GM04503 (cell line): Measurements from ENCODE around the gene DOCK7.
"Not testable (repeated sequence)": the region's sequence is repeated elsewhere in the genome, so short reads cannot be mapped to it uniquely, and the experiment has no call there.

Source experiments
- DNase-seq: peaks from one replicate; pipeline ENCODE4 v3.0.0-alpha.2; 2012; ENCODE audit warnings: low read depth

Gene DOCK7

DNA sequence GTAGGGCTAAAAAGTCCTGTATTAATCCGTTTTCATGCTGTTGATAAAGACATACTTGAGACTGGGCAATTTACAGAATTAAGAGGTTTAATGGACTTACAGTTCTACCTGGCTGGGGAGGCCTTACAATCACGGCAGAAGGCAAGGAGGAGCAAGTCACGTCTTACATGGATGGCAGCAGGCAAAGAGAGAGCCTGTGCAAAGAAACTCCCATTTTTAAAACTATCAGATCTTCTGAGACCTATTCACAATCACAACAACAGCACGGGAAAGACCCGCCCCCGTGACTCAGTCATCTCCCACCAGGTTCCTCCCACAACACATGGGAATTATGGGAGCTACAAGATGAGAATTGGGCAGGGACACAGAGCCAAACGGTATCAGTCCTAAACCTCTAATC, 6.3 kb upstream of the DOCK7 start:
- DNase-seq: not testable (repeated sequence)

DNA sequence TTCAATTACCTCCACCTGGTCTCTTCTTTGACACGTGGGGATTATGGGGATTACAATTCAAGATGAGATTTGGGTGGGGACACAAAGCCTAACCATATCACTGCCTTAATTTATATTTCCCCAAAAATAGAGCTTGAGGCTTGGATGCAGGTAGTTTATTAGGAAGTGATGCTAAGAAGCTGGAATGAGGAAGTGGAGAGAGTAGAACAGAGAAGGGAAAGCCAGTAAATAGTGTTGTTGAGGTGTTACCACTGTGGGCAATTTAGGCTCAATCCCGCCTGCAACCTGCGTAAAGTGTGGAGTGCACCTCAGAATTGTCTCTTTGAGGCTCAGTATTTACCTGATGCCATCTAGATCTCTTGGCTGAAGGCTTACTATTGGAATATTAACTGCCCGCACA, 4.9 kb upstream of the DOCK7 start:
- DNase-seq: no peak

DNA sequence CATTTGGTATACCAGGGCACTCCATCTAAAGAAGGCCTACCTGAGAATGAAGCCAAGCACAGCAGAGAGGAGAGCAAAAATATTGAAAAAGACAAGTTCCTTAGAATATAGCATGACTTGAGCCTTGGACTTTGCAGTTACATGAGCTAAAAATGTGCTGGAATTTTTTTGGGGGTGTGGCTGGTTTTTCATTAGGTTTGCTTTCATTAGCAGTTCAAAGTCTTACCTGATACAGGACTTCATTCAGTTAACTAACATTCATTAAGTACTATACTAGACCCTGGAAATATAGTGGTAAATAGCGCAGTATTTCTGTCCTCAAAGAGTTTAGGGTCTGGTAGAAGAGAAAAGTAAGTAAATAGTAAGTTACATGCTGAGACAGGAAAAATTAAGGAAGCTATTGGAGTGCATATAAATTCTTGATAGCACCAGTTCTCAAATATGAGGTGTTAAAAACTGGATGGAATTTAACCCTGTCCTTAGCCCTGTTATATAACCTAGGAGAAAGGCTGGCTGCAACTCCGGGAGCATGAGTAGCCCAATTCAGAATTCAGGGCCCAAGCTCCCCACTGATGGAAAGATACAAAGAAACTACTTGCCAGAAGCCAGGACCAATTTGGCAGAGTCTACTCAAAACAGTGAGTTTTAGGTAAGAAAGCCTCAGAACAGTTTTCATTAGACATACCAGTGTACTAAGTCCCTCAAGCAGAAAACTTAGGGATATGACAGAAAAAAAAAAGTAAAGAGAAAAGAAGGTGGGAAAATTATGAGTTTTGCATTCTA, 3.1 kb upstream of the DOCK7 start:
- no peak for DNase-seq

DNA sequence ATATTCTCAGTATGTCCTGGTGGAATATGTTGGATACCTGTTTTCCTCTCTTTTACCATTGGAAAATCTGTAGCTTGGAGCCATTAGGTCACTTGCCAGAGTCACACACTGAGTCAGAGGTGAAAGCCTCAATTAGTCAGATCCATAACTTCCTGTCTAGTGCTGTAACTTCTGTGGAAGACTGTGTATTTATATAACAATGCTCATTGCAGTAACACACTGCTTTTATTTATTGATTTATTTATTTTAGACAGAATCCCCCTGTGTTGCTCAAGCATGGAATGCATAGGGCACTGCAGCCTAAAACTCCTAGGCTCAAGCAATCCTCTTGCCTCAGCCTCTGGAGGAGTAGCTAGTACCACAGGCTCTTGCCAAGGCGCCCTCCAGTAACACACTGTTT, 1.3 kb upstream of the DOCK7 start:
- no peak for DNase-seq

DNA sequence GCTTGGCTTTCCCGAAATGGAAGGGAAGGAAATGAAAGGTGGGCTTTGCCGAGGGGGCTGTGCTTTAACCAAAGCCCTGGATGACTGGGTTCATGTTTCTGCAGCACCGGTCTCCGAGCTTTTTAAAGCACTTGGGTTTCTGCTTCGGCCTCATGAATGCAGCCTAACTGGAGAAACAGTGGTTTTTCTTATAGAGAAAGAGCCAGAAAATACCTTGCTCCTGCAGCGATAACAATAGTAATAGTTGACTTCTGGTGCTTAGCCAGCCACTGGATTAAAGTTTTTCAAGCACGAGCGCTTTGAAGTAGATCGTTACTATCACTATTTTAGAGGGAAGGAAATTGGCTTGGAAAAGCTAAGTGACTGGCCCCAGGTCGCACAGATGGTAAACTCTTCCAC, 500 bp upstream of the DOCK7 start:
- no peak for DNase-seq

DNA sequence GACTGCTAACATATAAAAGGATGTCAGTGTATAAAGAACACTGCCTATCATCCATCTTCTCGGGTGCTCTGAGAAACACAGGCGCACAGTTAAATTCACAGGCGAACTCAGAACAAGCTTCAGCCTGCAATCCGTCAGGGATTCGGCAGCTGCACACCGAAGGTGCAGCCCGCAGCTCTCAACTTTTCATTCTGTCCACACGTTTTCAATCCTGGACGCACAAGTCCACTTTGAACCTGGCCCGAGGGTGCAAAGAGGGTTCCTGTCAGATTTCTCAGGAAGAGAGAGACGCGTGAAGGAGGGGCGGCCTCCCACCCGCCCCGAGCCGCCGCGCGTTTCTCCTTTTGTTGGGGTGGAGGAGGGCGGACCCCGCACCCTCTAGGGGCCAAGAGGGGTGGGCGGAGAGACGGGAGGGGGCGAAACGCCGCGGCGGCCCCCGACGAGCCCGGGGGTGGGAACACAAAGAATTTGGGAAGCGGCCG, 724 bp downstream of the DOCK7 start:
- no peak for DNase-seq

DNA sequence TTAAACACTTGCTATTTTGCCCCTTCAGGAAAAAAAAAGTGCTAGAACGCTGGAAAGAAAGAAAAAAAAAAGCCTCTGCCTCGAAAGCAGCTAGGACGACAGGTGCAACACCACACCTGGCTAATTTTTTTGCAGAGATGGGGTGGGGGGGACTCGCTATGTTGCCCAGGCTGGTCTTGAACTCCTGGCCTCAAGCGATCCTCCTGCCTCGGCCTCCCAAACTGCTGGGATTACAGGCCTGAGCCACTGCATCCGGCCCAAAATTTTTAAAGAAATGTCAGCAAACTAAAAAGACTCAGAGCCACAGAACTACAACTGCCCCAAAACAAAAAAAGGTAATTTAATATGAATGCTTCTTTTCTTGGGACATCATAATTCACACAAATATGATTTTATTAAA, 1.4 kb downstream of the DOCK7 start:
- no peak for DNase-seq

DNA sequence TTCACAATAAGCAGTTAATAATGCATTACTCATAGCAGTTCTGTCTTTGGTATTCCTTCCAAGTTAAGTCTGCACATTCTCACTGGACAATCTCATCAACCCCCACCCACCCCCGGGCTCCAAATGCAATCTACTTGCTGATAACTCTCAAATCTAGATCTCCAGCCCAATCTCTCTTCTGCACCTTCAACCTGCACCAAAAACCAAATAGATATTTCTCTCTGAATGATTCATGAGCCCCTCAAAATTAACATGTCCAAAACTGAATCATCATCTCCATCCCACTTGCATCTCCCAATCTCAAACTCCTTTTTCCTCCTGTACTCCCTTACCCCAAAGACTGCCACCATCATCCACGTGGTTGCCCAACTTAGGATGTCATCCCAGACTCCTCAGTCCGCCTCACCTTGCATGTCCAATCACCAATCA, 2.7 kb downstream of the DOCK7 start:
- no peak for DNase-seq

DNA sequence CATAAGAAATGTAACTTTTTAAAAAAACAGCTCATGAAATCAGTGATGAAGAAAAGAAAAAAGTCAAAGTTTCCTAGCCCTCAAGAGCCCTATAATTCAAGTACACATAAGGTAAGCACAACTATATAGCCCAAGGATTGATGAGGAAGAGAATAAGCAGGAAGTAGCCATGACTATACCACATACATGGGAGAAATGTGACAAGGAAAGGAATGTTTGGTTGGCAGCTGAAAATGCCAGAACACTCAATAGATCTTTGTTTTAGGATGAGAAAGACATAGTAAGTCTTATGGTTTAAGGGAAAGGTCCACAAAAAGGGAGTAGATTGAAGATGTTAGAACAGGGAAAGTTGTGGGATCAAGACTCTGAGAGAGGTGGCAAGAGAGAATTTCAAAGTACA, 5.7 kb downstream of the DOCK7 start:
- DNase-seq: no peak

DNA sequence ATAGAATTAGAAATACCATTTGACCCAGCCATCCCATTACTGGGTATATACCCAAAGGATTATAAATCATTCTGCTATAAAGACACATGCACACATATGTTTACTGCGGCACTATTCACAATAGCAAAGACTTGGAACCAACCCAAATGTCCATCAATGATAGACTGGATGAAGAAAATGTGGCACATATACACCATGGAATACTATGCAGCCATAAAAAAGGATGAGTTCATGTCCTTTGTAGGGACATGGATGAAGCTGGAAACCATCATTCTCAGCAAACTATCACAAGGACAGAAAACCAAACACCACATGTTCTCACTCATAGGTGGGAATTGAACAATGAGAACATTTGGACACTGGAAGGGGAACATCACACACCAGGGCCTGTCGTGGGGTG, 7.2 kb downstream of the DOCK7 start:
- not testable (repeated sequence) for DNase-seq

DNA sequence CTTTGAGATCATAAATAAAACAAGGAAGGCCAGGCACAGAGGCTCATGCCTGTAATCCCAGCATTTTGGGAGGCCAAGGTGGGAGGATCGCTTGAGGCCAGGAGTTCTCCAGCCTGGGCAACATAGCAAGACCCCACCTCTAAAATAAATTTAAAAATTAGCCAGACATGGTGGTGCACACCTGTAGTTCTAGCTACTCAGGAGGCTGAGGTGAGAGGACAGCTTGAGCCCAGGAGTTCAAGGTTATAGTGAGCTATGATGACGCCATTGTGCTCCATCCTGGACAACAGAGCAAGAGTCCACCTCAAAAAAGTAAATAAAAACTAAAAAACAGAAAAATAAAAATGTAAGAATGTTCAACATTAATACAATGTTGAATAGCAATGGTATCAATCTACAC, 10.4 kb downstream of the DOCK7 start:
- DNase-seq: not testable (repeated sequence)

DNA sequence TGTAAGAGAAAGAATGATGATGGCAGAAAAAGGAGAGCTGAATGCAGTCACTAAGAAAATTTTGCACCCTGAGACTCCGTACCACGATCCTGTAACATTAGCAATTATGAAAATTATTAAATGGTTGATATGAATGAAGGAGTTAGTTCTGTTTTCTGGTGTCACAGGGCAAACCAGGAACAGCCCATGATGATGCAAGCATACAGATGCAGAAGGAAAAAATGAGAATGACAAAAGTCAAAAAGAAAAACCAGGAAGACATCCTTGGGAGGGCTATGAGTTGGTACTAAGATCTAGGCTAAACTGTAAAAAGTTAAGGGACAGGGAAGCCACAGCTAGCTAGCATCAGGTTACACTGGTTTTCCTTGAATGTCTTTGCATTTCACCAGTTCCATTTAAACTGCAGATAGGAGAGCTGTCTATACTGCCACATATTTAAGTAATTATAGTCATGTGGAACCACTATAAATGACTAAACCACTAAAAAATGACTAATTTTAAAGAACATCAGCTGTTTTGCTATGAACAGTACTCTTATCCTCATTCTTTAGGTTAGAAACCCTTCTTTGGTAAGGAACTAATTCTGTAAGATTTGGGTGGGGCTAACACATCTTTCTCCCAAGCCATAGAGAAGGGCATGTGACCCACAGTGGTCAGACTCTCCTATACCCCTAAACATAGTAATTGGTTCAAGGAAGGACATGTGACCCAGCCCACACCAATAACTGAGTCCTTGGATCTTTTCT, 11.4 kb downstream of the DOCK7 start:
- no peak for DNase-seq

DNA sequence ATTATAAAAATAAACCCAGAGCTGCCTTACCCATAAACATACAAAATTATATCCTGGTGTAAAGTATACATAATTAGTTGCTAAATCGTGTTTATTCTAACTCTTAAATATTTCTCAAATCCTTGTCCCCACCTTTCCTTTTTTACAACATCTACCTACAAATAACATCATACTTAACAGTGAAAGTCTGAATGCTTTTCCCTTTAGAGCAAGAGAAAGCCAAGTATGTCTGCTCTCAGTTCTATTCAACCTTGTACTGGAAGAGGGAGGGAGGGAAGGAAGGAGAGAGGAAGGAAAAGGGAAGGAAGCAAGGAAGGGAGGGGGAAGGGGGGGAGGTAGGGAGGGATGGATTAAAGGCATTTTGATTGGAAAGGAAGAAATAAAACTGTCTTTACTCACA, 14.6 kb downstream of the DOCK7 start:
- no peak for DNase-seq

DNA sequence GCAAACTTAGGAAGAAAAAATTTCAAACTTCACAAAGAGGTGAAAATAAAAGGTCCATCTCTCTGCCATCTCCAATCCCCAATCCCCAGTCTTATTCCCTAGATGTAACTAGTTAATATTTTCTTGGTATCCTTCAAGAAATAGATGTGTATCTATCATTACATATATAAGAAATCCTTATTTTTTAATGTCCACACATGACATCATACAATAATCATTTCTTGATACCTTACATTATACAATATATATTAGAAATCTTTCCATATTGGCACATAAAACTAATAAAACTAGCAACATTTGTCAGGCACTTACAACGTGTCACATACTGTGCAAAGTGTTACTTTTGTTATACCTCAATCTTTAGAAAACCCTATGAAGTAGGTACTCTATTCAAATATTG, 16.2 kb downstream of the DOCK7 start:
- no peak for DNase-seq

DNA sequence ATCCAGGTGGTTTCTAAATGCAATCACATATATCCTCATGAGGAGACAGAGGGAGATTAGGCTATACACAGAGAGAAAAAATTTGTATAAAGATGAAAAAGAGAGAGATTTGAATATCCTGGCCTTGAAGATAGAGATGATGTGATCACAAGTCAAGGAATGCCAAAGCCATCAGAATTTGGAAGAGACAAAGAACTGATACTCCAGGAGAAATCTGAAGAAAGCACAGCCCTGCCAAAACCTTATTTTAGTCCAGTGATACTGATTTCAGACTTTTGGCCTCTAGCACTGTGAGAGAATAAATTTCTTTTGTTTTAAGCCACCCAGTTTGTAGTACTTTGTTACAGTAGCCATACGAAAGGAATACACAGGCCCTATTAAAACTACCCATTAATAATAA, 33.4 kb downstream of the DOCK7 start:
- no peak for DNase-seq

DNA sequence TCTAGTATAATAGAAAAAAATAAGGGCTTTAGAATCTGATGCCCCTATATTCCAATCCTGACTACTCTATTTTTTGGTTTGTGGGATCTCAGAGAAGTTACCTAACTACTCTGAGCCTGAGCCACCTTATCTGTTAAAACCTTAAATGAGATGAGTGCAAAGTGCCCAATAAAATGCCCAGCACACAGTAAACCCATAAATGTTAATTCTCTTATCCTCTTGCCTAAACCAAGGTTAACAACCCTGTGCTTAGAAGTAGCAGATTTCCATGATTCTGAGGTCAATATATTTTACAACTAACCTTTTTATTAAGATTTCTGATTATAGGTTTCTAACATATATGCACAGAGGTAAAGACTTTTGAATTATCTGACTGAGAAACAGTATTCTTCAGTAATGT, 35.8 kb downstream of the DOCK7 start:
- DNase-seq: no peak

DNA sequence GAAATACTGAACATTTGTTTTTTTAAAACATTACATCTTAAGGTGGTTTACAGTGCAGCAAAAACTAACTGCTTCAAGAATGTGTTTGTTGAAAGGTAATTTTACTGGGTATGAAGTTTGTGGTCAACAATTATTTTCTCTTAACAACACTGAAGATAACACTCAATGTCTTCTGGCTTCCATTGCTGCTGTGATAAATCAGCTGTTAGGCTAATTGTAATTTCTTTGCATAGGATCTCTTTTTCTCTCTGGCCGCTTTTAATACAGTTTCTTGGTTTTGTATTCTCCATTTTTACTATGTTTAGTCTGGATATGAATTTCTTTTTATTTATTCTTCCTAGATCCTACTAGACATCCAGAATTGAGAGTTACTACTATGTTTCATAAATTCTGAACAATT, 44.9 kb downstream of the DOCK7 start:
- DNase-seq: no peak

DNA sequence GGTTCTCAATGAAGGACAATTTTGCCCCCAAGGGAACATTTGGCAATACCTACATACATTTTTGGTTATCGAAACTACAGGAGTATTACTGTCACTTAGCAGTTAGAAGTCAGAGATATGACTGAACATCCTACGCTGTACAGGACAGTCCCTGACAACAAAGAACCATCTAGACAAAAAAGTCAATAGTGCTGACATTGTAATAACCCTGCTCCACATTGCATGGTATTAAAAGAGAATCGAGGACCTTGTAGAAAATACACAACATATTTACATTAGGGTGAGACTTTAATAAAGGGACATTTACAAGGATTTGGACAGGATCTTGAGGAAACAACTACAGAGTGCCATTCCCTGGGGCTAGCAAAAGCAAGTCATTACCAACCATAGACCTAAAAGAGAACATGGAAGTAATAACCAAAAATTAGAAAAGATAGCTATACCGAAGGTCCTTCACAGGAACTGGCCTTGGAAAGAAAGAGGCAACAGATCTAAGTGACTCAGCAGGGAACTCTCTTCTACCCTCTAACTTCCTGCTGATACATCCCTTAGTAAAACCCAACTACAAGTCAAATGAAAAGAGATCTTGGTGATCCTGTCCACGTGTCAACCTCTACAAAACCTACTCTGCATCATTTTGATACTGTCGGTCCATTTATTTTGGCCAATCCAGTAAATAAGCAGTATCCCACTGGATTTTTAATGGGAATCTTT, 50.6 kb downstream of the DOCK7 start:
- no peak for DNase-seq

DNA sequence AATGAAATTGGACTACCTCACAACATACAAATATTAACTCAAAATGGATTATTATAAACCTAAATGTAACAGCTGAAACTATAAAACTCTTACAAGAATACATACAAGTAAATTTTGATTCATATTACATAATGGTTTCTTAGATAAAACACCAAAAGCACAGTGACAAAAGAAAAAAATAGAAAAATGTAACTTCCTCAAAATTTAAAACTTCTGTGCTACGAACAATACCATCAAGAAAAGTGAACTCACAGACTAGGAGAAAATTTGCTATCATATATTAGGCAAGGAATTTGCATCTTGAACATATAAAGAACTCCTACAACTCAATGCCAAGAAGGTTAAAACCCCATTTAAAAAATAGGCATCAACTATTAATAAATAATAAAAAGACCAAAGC, 59.7 kb downstream of the DOCK7 start:
- no peak for DNase-seq

DNA sequence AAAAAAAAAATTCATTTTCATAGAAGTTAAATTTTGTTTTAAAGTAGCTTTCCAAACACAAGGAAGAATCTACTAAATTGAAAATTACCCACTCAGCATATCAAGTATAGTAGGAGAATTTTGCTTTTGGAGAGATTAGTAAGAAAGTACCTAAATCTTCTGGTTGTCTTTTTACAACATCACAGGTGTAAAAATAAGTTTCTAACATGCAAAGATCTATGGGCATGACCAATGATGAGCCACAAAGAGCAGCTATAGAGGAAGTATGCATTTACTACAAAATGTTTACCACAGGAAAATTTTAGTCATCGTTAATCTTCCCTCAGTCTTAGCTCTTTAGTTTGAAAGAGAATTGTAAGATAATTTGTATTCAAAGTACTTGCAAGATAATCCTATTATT, 62.8 kb downstream of the DOCK7 start:
- no peak for DNase-seq

DNA sequence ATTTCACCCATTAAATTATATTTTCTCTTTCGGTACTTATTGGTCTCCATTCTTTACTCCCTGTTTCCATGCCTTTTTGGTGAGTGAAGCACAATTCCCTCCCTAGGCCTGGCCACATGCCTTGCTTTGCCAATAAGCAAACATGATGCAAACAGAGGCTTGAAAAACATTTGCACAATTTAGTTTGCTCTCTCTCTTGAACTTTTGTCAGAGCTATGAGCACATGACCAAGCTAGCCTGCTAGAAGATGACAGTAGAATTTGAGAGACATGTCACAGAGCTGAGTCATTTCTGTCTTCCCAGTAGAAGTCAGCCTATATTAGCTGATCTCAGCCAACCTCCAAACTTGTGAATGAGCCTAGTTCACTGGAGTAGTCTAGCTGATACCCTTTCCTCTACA, 66.3 kb downstream of the DOCK7 start:
- peak; percentile 96 for DNase-seq

DNA sequence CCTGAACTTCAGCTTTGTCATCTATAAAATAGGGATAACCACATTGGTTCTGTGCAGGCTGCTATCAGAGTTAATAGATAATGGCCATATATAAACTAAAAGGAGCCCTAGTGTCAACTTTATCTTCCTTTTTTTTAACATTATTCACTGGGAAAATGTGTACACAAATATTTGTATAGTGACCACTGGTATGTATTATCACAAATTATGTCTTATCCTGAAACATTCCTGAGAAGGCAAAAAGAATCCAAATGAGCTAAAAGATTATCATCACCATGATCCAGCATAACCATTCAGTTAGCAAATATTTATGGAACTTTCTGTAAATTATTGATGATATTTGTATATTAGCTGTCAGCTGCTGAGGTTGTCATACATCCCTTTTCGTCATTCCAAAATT, 74.3 kb downstream of the DOCK7 start:
- peak; percentile 29 for DNase-seq

DNA sequence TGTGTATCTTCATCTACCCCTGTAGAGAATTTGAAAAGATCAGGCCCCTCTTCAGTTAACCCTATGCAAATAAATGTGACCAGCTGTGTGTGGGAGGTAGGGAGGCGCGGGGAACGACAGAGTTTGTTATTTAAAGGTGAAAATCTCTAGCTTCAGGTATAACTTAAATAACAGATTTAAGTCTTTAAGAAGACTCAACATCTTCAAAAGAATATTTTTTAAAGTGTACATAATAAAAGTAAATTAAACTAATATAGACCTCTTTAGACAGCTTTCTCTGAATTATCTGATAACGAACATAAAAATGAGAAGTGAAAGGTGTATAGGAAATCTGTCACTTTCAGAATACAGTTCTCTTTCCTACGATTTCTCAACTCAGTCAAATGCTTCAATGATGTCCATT, 74.9 kb downstream of the DOCK7 start:
- DNase-seq: no peak
